SK-N-SH treated with all-trans-retinoic acid at 6 μM for 48 hours (cell line): ENCODE results near the gene PDE1C.

Experiments
- ATAC-seq: fragments of 200-7000 bp; cut with Tn5 transposase; 3 replicates; pipeline ENCODE4 v1.9.1; 2020; ENCODE audit warnings: mild to moderate bottlenecking, moderate library complexity
- ARNTL ChIP-seq: fragments of 450-650 bp; formaldehyde crosslinking; IDR thresholded peaks from 2 replicates; pipeline ENCODE4 v1.5.0; 2020; ENCODE audit warnings: low read depth, mild to moderate bottlenecking, moderate library complexity, borderline replicate concordance
- BACH2 ChIP-seq: fragments of 250-450 bp; sonication (Bioruptor Pico); IDR thresholded peaks from 2 replicates; pipeline ENCODE4 v1.9.0; 2021; ENCODE audit warnings: mild to moderate bottlenecking, borderline replicate concordance
- CREB5 ChIP-seq: fragments of 250-450 bp; sonication (Bioruptor Pico); IDR thresholded peaks from 2 replicates; pipeline ENCODE4 v1.5.1; 2020; ENCODE audit warnings: low read depth, mild to moderate bottlenecking, moderate library complexity
- CSDC2 ChIP-seq: fragments of 250-450 bp; sonication (Bioruptor Pico); IDR thresholded peaks from 2 replicates; pipeline ENCODE4 v1.5.0; 2020; ENCODE audit warnings: mild to moderate bottlenecking, moderate library complexity
- CSRNP3 ChIP-seq: fragments of 250-450 bp; sonication (Bioruptor Pico); IDR thresholded peaks from 2 replicates; pipeline ENCODE4 v1.5.1; 2021; ENCODE audit warnings: mild to moderate bottlenecking, moderate library complexity
- ESRRG ChIP-seq: fragments of 250-450 bp; sonication (Bioruptor Pico); IDR thresholded peaks from 2 replicates; pipeline ENCODE4 v1.6.1; 2021; ENCODE audit warnings: mild to moderate bottlenecking
- GLIS3 ChIP-seq: fragments of 250-450 bp; sonication (Bioruptor Pico); IDR thresholded peaks from 2 replicates; pipeline ENCODE4 v1.5.0; 2020; ENCODE audit warnings: mild to moderate bottlenecking, moderate library complexity
- ISL1 ChIP-seq: fragments of 250-450 bp; sonication (Bioruptor Pico); IDR thresholded peaks from 2 replicates; pipeline ENCODE4 v2.1.2; 2022; ENCODE audit warnings: mild to moderate bottlenecking, moderate library complexity
- OSR1 ChIP-seq: fragments of 250-450 bp; sonication (Bioruptor Pico); IDR thresholded peaks from 2 replicates; pipeline ENCODE4 v1.8.0; 2022; ENCODE audit warnings: moderate library complexity, mild to moderate bottlenecking, inconsistent platforms
- PATZ1 ChIP-seq: fragments of 250-450 bp; sonication (Bioruptor Pico); IDR thresholded peaks from 2 replicates; pipeline ENCODE4 v1.8.0; 2020; ENCODE audit warnings: mild to moderate bottlenecking, moderate library complexity, borderline replicate concordance
- PPARA ChIP-seq: fragments of 250-450 bp; sonication (Bioruptor Pico); IDR thresholded peaks from 2 replicates; pipeline ENCODE4 v1.5.0; 2020; ENCODE audit warnings: mild to moderate bottlenecking, borderline replicate concordance
- RARB ChIP-seq: fragments of 250-450 bp; sonication (Bioruptor Pico); IDR thresholded peaks from 2 replicates; pipeline ENCODE4 v1.8.0; 2021; ENCODE audit warnings: mild to moderate bottlenecking, moderate library complexity
- SNAI2 ChIP-seq: fragments of 250-450 bp; sonication (Bioruptor Pico); IDR thresholded peaks from 2 replicates; pipeline ENCODE4 v1.5.0; 2020; ENCODE audit warnings: mild to moderate bottlenecking, moderate library complexity
- TCF4 ChIP-seq: fragments of 250-450 bp; sonication (Bioruptor Pico); IDR thresholded peaks from 2 replicates; pipeline ENCODE4 v1.8.0; 2021; ENCODE audit warnings: mild to moderate bottlenecking, moderate library complexity, borderline replicate concordance
- TOX ChIP-seq: fragments of 250-450 bp; sonication (Bioruptor Pico); IDR thresholded peaks from 2 replicates; pipeline ENCODE4 v1.8.0; 2021; ENCODE audit warnings: mild to moderate bottlenecking, moderate library complexity, borderline replicate concordance
- ZC3H10 ChIP-seq: fragments of 250-450 bp; sonication (Bioruptor Pico); IDR thresholded peaks from 2 replicates; pipeline ENCODE4 v1.5.1; 2021; ENCODE audit warnings: mild to moderate bottlenecking, moderate library complexity
- ZFP30 ChIP-seq: fragments of 450-650 bp; formaldehyde crosslinking; IDR thresholded peaks from 2 replicates; pipeline ENCODE4 v1.5.0; 2022; ENCODE audit warnings: mild to moderate bottlenecking, moderate library complexity
- ZNF565 ChIP-seq: fragments of 450-650 bp; formaldehyde crosslinking; conservative IDR thresholded peaks from 2 replicates; pipeline ENCODE4 v1.5.0; 2020; ENCODE audit warnings: low read depth, mild to moderate bottlenecking, moderate library complexity
- ZNF70 ChIP-seq: fragments of 450-650 bp; formaldehyde crosslinking; IDR thresholded peaks from 2 replicates; pipeline ENCODE4 v1.5.0; 2020; ENCODE audit warnings: mild to moderate bottlenecking, moderate library complexity
- ZNF8 ChIP-seq: fragments of 450-650 bp; formaldehyde crosslinking; IDR thresholded peaks from 2 replicates; pipeline ENCODE4 v1.5.0; 2020; ENCODE audit warnings: mild to moderate bottlenecking, moderate library complexity
- TF ChIP-seq, protein P1 (sequence below): fragments of 250-450 bp; sonication (Bioruptor Pico); IDR thresholded peaks from 2 replicates; pipeline ENCODE4 v1.8.0; 2021; ENCODE audit warnings: low read depth, mild to moderate bottlenecking, moderate library complexity, borderline replicate concordance
- TF ChIP-seq, protein P2 (sequence below): fragments of 250-450 bp; sonication (Bioruptor Pico); IDR thresholded peaks from 2 replicates; pipeline ENCODE4 v1.5.0; 2020; ENCODE audit warnings: mild to moderate bottlenecking, moderate library complexity

PDE1C gene

GRCh38 chr7:31778296-31778695 lies 291.9 kb downstream of the PDE1C start:
- TF ChIP-seq GLIS3 (CRISPR knock-in tag) = no peak
- TF ChIP-seq ZFP30 (CRISPR knock-in tag) = no peak
- no peak for TF ChIP-seq SNAI2 (CRISPR knock-in tag)
- TF ChIP-seq PPARA (CRISPR knock-in tag) = no peak
- no peak for TF ChIP-seq CSDC2 (CRISPR knock-in tag)
- TF ChIP-seq ARNTL (CRISPR knock-in tag) = no peak
- TF ChIP-seq TOX (CRISPR knock-in tag) = no peak
- no peak for TF ChIP-seq ZNF565 (CRISPR knock-in tag)
- TF ChIP-seq, protein P1, sequence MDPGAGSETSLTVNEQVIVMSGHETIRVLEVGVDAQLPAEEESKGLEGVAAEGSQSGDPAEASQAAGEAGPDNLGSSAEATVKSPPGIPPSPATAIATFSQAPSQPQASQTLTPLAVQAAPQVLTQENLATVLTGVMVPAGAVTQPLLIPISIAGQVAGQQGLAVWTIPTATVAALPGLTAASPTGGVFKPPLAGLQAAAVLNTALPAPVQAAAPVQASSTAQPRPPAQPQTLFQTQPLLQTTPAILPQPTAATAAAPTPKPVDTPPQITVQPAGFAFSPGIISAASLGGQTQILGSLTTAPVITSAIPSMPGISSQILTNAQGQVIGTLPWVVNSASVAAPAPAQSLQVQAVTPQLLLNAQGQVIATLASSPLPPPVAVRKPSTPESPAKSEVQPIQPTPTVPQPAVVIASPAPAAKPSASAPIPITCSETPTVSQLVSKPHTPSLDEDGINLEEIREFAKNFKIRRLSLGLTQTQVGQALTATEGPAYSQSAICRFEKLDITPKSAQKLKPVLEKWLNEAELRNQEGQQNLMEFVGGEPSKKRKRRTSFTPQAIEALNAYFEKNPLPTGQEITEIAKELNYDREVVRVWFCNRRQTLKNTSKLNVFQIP (CRISPR knock-in tag) = no peak
- no peak for TF ChIP-seq CREB5 (CRISPR knock-in tag)
- no peak for TF ChIP-seq ISL1 (CRISPR knock-in tag)
- TF ChIP-seq PATZ1 (CRISPR knock-in tag) = no peak
- TF ChIP-seq, protein P2, sequence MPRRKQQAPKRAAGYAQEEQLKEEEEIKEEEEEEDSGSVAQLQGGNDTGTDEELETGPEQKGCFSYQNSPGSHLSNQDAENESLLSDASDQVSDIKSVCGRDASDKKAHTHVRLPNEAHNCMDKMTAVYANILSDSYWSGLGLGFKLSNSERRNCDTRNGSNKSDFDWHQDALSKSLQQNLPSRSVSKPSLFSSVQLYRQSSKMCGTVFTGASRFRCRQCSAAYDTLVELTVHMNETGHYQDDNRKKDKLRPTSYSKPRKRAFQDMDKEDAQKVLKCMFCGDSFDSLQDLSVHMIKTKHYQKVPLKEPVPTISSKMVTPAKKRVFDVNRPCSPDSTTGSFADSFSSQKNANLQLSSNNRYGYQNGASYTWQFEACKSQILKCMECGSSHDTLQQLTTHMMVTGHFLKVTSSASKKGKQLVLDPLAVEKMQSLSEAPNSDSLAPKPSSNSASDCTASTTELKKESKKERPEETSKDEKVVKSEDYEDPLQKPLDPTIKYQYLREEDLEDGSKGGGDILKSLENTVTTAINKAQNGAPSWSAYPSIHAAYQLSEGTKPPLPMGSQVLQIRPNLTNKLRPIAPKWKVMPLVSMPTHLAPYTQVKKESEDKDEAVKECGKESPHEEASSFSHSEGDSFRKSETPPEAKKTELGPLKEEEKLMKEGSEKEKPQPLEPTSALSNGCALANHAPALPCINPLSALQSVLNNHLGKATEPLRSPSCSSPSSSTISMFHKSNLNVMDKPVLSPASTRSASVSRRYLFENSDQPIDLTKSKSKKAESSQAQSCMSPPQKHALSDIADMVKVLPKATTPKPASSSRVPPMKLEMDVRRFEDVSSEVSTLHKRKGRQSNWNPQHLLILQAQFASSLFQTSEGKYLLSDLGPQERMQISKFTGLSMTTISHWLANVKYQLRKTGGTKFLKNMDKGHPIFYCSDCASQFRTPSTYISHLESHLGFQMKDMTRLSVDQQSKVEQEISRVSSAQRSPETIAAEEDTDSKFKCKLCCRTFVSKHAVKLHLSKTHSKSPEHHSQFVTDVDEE (CRISPR knock-in tag) = no peak
- TF ChIP-seq ZC3H10 (CRISPR knock-in tag) = no peak
- no peak for TF ChIP-seq OSR1 (CRISPR knock-in tag)
- TF ChIP-seq BACH2 = no peak
- no peak for TF ChIP-seq CSRNP3
- no peak for TF ChIP-seq ZNF70 (CRISPR knock-in tag)
- no peak for TF ChIP-seq RARB (CRISPR knock-in tag)
- ATAC-seq = no peak

GRCh38 chr7:31776616-31777015 lies 293.6 kb downstream of the PDE1C start:
- ATAC-seq = peak; percentile 93
- TF ChIP-seq ZFP30 (CRISPR knock-in tag) (no peak), SNAI2 (CRISPR knock-in tag) (no peak), OSR1 (CRISPR knock-in tag) (no peak), ZC3H10 (CRISPR knock-in tag) (no peak)

- TF ChIP-seq RARB (CRISPR knock-in tag) = no peak
- no peak for TF ChIP-seq ZC3H10 (CRISPR knock-in tag)
- no peak for TF ChIP-seq ZNF8
- TF ChIP-seq ISL1 (CRISPR knock-in tag) = no peak
- TF ChIP-seq ARNTL (CRISPR knock-in tag) = no peak
- TF ChIP-seq CREB5 (CRISPR knock-in tag) = no peak
- TF ChIP-seq TCF4 = no peak
- TF ChIP-seq SNAI2 (CRISPR knock-in tag) = no peak
- TF ChIP-seq CSDC2 (CRISPR knock-in tag) = no peak
- TF ChIP-seq, protein P2 (CRISPR knock-in tag) = no peak
- no peak for TF ChIP-seq GLIS3 (CRISPR knock-in tag)
- TF ChIP-seq PPARA (CRISPR knock-in tag) = no peak
- no peak for TF ChIP-seq ZNF565 (CRISPR knock-in tag)
- TF ChIP-seq ZFP30 (CRISPR knock-in tag) = no peak
- no peak for TF ChIP-seq ZNF70 (CRISPR knock-in tag)
- no peak for TF ChIP-seq ESRRG
- TF ChIP-seq OSR1 (CRISPR knock-in tag) = no peak
- ATAC-seq = no peak
Measured at GRCh38 chr7:31775556-31775955, 294.7 kb downstream of the PDE1C start.
